Sigmoid colon (tissue), 7 donors: ENCODE results near the gene ANKS1A. TPM values are rescaled to one million over a fixed set of nuclear protein-coding genes. Genes with fewer than 3 reads are reported as not detected.

Source experiments
- DNase-seq: peaks from one replicate; pipeline ENCODE4 v3.0.0-alpha.2; 2019
- H3K27ac ChIP-seq, 4 donors: fragments of 200-600 bp; sonication (generic); one replicate each; pipeline ENCODE4 v1.5.1; 2016 to 2019; ENCODE audit warnings: mild to moderate bottlenecking in 1 of 4
- H3K27me3 ChIP-seq, 3 donors: fragments of 200-600 bp; sonication (generic); one replicate each; pipeline ENCODE4 v1.5.1; 2019; ENCODE audit warnings: mild to moderate bottlenecking in 1 of 3
- H3K36me3 ChIP-seq, 4 donors: fragments of 200-600 bp; sonication (generic); one replicate each; pipeline ENCODE4 v1.5.1; 2016 to 2019
- H3K4me1 ChIP-seq, 4 donors: fragments of 200-600 bp; sonication (generic); one replicate each; pipeline ENCODE4 v1.5.1; 2017 to 2019
- H3K4me3 ChIP-seq, 4 donors: fragments of 200-600 bp; sonication (generic); one replicate each; pipeline ENCODE4 v1.5.1; 2017 to 2019; ENCODE audit warnings: mild to moderate bottlenecking in 2 of 4, moderate library complexity in 1 of 4
- H3K9me3 ChIP-seq, 4 donors: fragments of 200-600 bp in 3 of 4; sonication (generic) in 3 of 4; one replicate each; pipeline versions ENCODE4 v1.5.1 to v1.6.1; 2013 to 2019
- CTCF ChIP-seq, 4 experiments: fragments of 450-650 bp in 3 of 4; fragments of 200-600 bp in 1 of 4; IDR thresholded peaks; one replicate each; pipeline ENCODE4 v1.5.1; 2016 to 2019; ENCODE audit warnings: antibody characterized with exemption in 4 of 4, mild to moderate bottlenecking in 3 of 4, moderate library complexity in 2 of 4
- EP300 ChIP-seq, 4 donors: sonication (generic); formaldehyde crosslinking; IDR thresholded peaks; one replicate each; pipeline ENCODE4 v1.6.1; 2017; ENCODE audit warnings: antibody characterized with exemption in 4 of 4
- POLR2A ChIP-seq, 2 donors: fragments of 450-650 bp; IDR thresholded peaks; one replicate each; pipeline ENCODE4 v1.6.1; 2016; ENCODE audit warnings: antibody characterized with exemption in 2 of 2, mild to moderate bottlenecking in 2 of 2, moderate library complexity in 2 of 2
- POLR2AphosphoS5 ChIP-seq, 4 donors: sonication (generic); formaldehyde crosslinking; IDR thresholded peaks; one replicate each; pipeline ENCODE4 v1.6.1; 2017; ENCODE audit warnings: antibody characterized with exemption in 4 of 4
- WGBS, 2 donors: extraction: QIAGEN DNeasy Blood & Tissue Kit; methylation state at CpG; one replicate each; pipeline ENCODE4 v1.1.7; 2013; 5-methylcytosine and 5-hydroxymethylcytosine counted together
- intact Hi-C: fragments of 100-400 bp; cut with DNase I; formaldehyde crosslinking; loops from one replicate; pipeline ENCODE4 v1.15.1; 2023
- polyA plus RNA-seq, 3 donors: library from polyadenylated mRNA; stranded (reverse); fragments of 200-250 nt; gene quantifications; one replicate each; pipeline ENCODE4 v1.2.3, GENCODE V29; 2013
- total RNA-seq, 4 donors: library from RNA; depleted of rRNA; stranded (reverse); fragments of >200 nt; gene quantifications; one replicate each; pipeline ENCODE4 v1.1.0, GENCODE V29; 2016
- donor health status: healthy with polysubstance abuse.
- donor health status: Bipolar disorder and iron deficiency.
- donor health status: healthy.

ANKS1A gene
- total and polyA plus RNA-seq, 7 donors: 9.0 to 60.1 (median 37.8) TPM

GRCh38 chr6:34984416-34984815, 95.4 kb downstream of the ANKS1A start:
- 93 to 96% methylated on average over 2 of the region's 2 CpGs for WGBS, 2 donors
- H3K36me3 ChIP-seq: peaks cover 0 to 54% (median 7%) of the 10 kb centered on the region in 4 donors
- intact Hi-C loops: loop anchor here (10.0 kb wide), 1 partner anchor 220 kb away; no protein-coding TSS in a partner anchor

GRCh38 chr6:34985236-34985635, 96.2 kb downstream of the ANKS1A start:
- 90 to 91% methylated on average over 4 of the region's 4 CpGs for WGBS, 2 donors
- H3K4me3 ChIP-seq: no peak overlapping the region
- no peak for DNase-seq
- peaks cover 0 to 54% (median 7%) of the 10 kb centered on the region in 4 donors for H3K36me3 ChIP-seq
- no peaks in the 10 kb centered on the region for H3K27me3 ChIP-seq
- intact Hi-C loops: loop anchor here (5.0 to 10.0 kb wide), 2 partner anchors 220 to 257 kb away; no protein-coding TSS in a partner anchor
- no peaks in the 10 kb centered on the region for H3K9me3 ChIP-seq
- peaks cover 0 to 17% (median 6%) of the 10 kb centered on the region in 4 donors for H3K4me1 ChIP-seq
- H3K27ac ChIP-seq: no peak overlapping the region
- TF ChIP-seq POLR2A (IDR thresholded peaks at IDR 0.05): no peak
- TF ChIP-seq CTCF (IDR thresholded peaks at IDR 0.05): no peak
- TF ChIP-seq EP300 (IDR thresholded peaks at IDR 0.05): no peak
- no peak for TF ChIP-seq POLR2AphosphoS5 (IDR thresholded peaks at IDR 0.05)

More at GRCh38 chr6:34984416-34984815, 95.4 kb downstream of the ANKS1A start:
- peaks cover 0 to 12% (median 6%) of the 10 kb centered on the region in 4 donors for H3K4me1 ChIP-seq
- H3K27me3 ChIP-seq: no peaks in the 10 kb centered on the region
- TF ChIP-seq CTCF (IDR thresholded peaks at IDR 0.05) (no peak), EP300 (IDR thresholded peaks at IDR 0.05) (no peak), POLR2A (IDR thresholded peaks at IDR 0.05) (no peak), POLR2AphosphoS5 (IDR thresholded peaks at IDR 0.05) (no peak)
- no peaks in the 10 kb centered on the region for H3K9me3 ChIP-seq
- H3K27ac ChIP-seq: no peak overlapping the region
- no peak overlapping the region for H3K4me3 ChIP-seq
- no peak for DNase-seq

GRCh38 chr6:34986845-34987246, 97.8 kb downstream of the ANKS1A start:
- no peak for TF ChIP-seq POLR2AphosphoS5 (IDR thresholded peaks at IDR 0.05)
- no peak for TF ChIP-seq EP300 (IDR thresholded peaks at IDR 0.05)
- TF ChIP-seq CTCF (IDR thresholded peaks at IDR 0.05): peak; percentile 78 to 88 (median 84)
- TF ChIP-seq POLR2A (IDR thresholded peaks at IDR 0.05): no peak
- peak; percentile 83 for DNase-seq
- Histone ChIP-seq H3K27ac (peak overlapping the region in 3 of 4 donors; percentile 7 to 36 (median 16)), H3K9me3 (no peaks in the 10 kb centered on the region), H3K36me3 (peaks cover 0 to 50% (median 5%) of the 10 kb centered on the region in 4 donors), H3K4me3 (no peak overlapping the region), H3K27me3 (no peaks in the 10 kb centered on the region), H3K4me1 (peaks cover 0 to 28% (median 16%) of the 10 kb centered on the region in 4 donors)
- intact Hi-C loops: loop anchor here (1.0 to 10.0 kb wide), 3 partner anchors 153 to 255 kb away; no protein-coding TSS in a partner anchor
- WGBS, 2 donors: 14 to 30% methylated on average over 3 of the region's 3 CpGs

GRCh38 chr6:34987506-34987905, 98.5 kb downstream of the ANKS1A start:
- TF ChIP-seq EP300 (IDR thresholded peaks at IDR 0.05) (no peak), POLR2A (IDR thresholded peaks at IDR 0.05) (no peak), CTCF (IDR thresholded peaks at IDR 0.05) (no peak), POLR2AphosphoS5 (IDR thresholded peaks at IDR 0.05) (no peak)
- no peak for DNase-seq
- intact Hi-C loops: loop anchor here (5.0 to 10.0 kb wide), 2 partner anchors 217 to 255 kb away; no protein-coding TSS in a partner anchor
- H3K36me3 ChIP-seq: peaks cover 0 to 50% (median 5%) of the 10 kb centered on the region in 4 donors
- H3K4me3 ChIP-seq: no peak overlapping the region
- no peaks in the 10 kb centered on the region for H3K27me3 ChIP-seq
- peaks cover 0 to 28% (median 16%) of the 10 kb centered on the region in 4 donors for H3K4me1 ChIP-seq
- 94 to 98% methylated on average over 5 of the region's 5 CpGs for WGBS, 2 donors
- H3K9me3 ChIP-seq: no peaks in the 10 kb centered on the region
- peak overlapping the region in 2 of 4 donors; percentile 16 to 36 for H3K27ac ChIP-seq
